GM18858 (cell line): ENCODE results near the gene TMX2.
"Not testable (repeated sequence)": the region's sequence is repeated elsewhere in the genome, so short reads cannot be mapped to it uniquely, and the experiment has no call there.

Experiments used
- ATAC-seq: cut with Tn5 transposase; IDR thresholded peaks from one replicate; pipeline ENCODE4 v1.9.1; 2021; ENCODE audit not compliant: unreplicated experiment

The TMX2 gene

GRCh38 chr11:57713835-57714234, 1.4 kb downstream of the TMX2 start:
- no peak for ATAC-seq

- not testable (repeated sequence) for ATAC-seq
These were observed 4.3 kb downstream of the TMX2 start for GRCh38 chr11:57716726-57717125.

- ATAC-seq, result no peak
These were observed 14.8 kb downstream of the TMX2 start for GRCh38 chr11:57727185-57727584.

GRCh38 chr11:57728829-57729228, 16.4 kb downstream of the TMX2 start:
- no peak for ATAC-seq

- no peak for ATAC-seq
These were observed 17.1 kb downstream of the TMX2 start for GRCh38 chr11:57729479-57729878.

GRCh38 chr11:57732661-57733060, 20.3 kb downstream of the TMX2 start:
- ATAC-seq, result no peak

GRCh38 chr11:57735619-57736298, 23.4 kb downstream of the TMX2 start:
- ATAC-seq, result no peak

GRCh38 chr11:57741132-57742086, 29.0 kb downstream of the TMX2 start, which contains the start of gene SELENOH:
Gene SELENOH, plus strand, starts transcription at chr11:57741491. Its CDS starts 105 bp downstream, at chr11:57741596.
- peak; percentile 88 for ATAC-seq

- no peak for ATAC-seq
These were observed 29.7 kb downstream of the TMX2 start for GRCh38 chr11:57742087-57742452.

- ATAC-seq, result no peak
These were observed 32.0 kb downstream of the TMX2 start for GRCh38 chr11:57744357-57744756.

GRCh38 chr11:57745206-57745605, 32.8 kb downstream of the TMX2 start:
- no peak for ATAC-seq

- no peak for ATAC-seq
These were observed 34.5 kb downstream of the TMX2 start for GRCh38 chr11:57746920-57747319.

- ATAC-seq, result no peak
These were observed 38.8 kb downstream of the TMX2 start for GRCh38 chr11:57751176-57751575.

GRCh38 chr11:57751676-57752253, 39.4 kb downstream of the TMX2 start, which contains the start of gene BTBD18:
Gene BTBD18, minus strand, starts transcription at chr11:57751819. Its CDS starts 631 bp downstream, at chr11:57751188.
- no peak for ATAC-seq

GRCh38 chr11:57752954-57753353, 40.6 kb downstream of the TMX2 start:
- ATAC-seq, result no peak

GRCh38 chr11:57758174-57758573, 45.8 kb downstream of the TMX2 start:
- no peak for ATAC-seq

- peak; percentile 82 for ATAC-seq
These were observed 49.2 kb downstream of the TMX2 start, which contains the start of gene CTNND1 for GRCh38 chr11:57761301-57762234. Gene CTNND1, plus strand, starts transcription at chr11:57761802. Its CDS starts 29,677 bp downstream, at chr11:57791479.

GRCh38 chr11:57762235-57762861, 50.0 kb downstream of the TMX2 start:
- ATAC-seq, result no peak

GRCh38 chr11:57763568-57763967, 51.2 kb downstream of the TMX2 start:
- ATAC-seq, result no peak

- ATAC-seq, result no peak
These were observed 51.6 kb downstream of the TMX2 start for GRCh38 chr11:57764021-57764420.
